Transverse colon (tissue), 3 donors: ENCODE measurements around the gene NHERF2.

ENCODE experiments used
- CTCF ChIP-seq, 5 experiments: fragments of 200-600 bp in 3 of 5; fragments of 450-650 bp in 2 of 5; sonication (generic) in 3 of 5; IDR thresholded peaks; 1 replicate in 2 of 5; 2 replicates in 3 of 5; pipeline ENCODE4 v1.5.1; 2016 to 2017; ENCODE audit warnings: antibody characterized with exemption in 5 of 5, inconsistent platforms in 3 of 5, mild to moderate bottlenecking in 2 of 5, moderate library complexity in 1 of 5
- EP300 ChIP-seq: sonication (generic); formaldehyde crosslinking; IDR thresholded peaks from one replicate; pipeline ENCODE4 v1.6.1; 2017; ENCODE audit warnings: antibody characterized with exemption, low read depth

- TF ChIP-seq EP300 = no peak
- no peak for TF ChIP-seq CTCF (IDR thresholded peaks at IDR 0.05)
Measured at GRCh38 chr16:2024032-2024420, 2.7 kb upstream of the NHERF2 start.
